ENCODE data around the gene CAMK1D. TPM values are rescaled to one million over a fixed set of nuclear protein-coding genes. Genes with fewer than 3 reads are reported as not detected.
"Not testable (repeated sequence)": the region's sequence is repeated elsewhere in the genome, so short reads cannot be mapped to it uniquely, and the experiment has no call there.

The CAMK1D gene
- total RNA-seq, 2 experiments from 2014 or later: 28.8 to 35.3 TPM

GRCh38 chr10:12308736-12309375, 40.5 kb upstream of the CAMK1D start:
- Histone ChIP-seq H3K27me3 (ENCODE audit: control insufficient read depth in 1 of 2, insufficient read depth in 2 of 2, low read length in 2 of 2) (no peaks in the 10 kb centered on the region), H3K4me3 (ENCODE audit: low read length) (no peak overlapping the region), H3K27ac (ENCODE audit: low read depth in 1 of 2, low read length in 2 of 2) (no peak overlapping the region), H3K4me1 (ENCODE audit: insufficient read depth, low read length) (no peaks in the 10 kb centered on the region), H3K9me3 (ENCODE audit: control insufficient read depth in 1 of 2, insufficient read depth in 1 of 2, low read length in 2 of 2) (no peaks in the 10 kb centered on the region), H3K36me3 (ENCODE audit: insufficient read depth, low read length) (no peaks in the 10 kb centered on the region)
- Mint-ChIP-seq H3K27ac (no peak overlapping the region), H3K36me3 (ENCODE audit: low read depth) (no peaks in the 10 kb centered on the region), H3K9me3 (no peaks in the 10 kb centered on the region), H3K27me3 (no peaks in the 10 kb centered on the region), H3K4me1 (ENCODE audit: low read depth) (no peaks in the 10 kb centered on the region), H3K4me3 (no peak overlapping the region)
- ATAC-seq (ENCODE audit: poor library complexity): no peak
- DNase-seq: no peak
- ChIA-PET POLR2A (no interaction called here), CTCF (no interaction called here)
- intact Hi-C loops (cut with DNase I, micrococcal nuclease): no loop called here
- no peak for TF ChIP-seq CTCF (IDR thresholded peaks at IDR 0.05)

GRCh38 chr10:12309783-12310182, 39.6 kb upstream of the CAMK1D start:
- DNase-seq; H3K27me3 Mint-ChIP-seq; H3K4me3 ChIP-seq (ENCODE audit: low read length); H3K27ac Mint-ChIP-seq; H3K27me3 ChIP-seq (ENCODE audit: control insufficient read depth in 1 of 2, insufficient read depth in 2 of 2, low read length in 2 of 2); H3K36me3 ChIP-seq (ENCODE audit: insufficient read depth, low read length); H3K36me3 Mint-ChIP-seq (ENCODE audit: low read depth); H3K4me3 Mint-ChIP-seq; H3K9me3 Mint-ChIP-seq; H3K27ac ChIP-seq (ENCODE audit: low read depth in 1 of 2, low read length in 2 of 2); H3K4me1 ChIP-seq (ENCODE audit: insufficient read depth, low read length); ATAC-seq (ENCODE audit: poor library complexity); intact Hi-C loops (cut with DNase I, micrococcal nuclease); CTCF ChIA-PET; H3K9me3 ChIP-seq (ENCODE audit: control insufficient read depth in 1 of 2, insufficient read depth in 1 of 2, low read length in 2 of 2); H3K4me1 Mint-ChIP-seq (ENCODE audit: low read depth); POLR2A ChIA-PET: not testable (repeated sequence)

GRCh38 chr10:12314836-12315235, 34.5 kb upstream of the CAMK1D start:
- Histone ChIP-seq H3K9me3 (ENCODE audit: control insufficient read depth in 1 of 2, insufficient read depth in 1 of 2, low read length in 2 of 2) (no peaks in the 10 kb centered on the region), H3K27ac (ENCODE audit: low read depth in 1 of 2, low read length in 2 of 2) (no peak overlapping the region), H3K36me3 (ENCODE audit: insufficient read depth, low read length) (no peaks in the 10 kb centered on the region), H3K4me1 (ENCODE audit: insufficient read depth, low read length) (no peaks in the 10 kb centered on the region), H3K4me3 (ENCODE audit: low read length) (no peak overlapping the region), H3K27me3 (ENCODE audit: control insufficient read depth in 1 of 2, insufficient read depth in 2 of 2, low read length in 2 of 2) (no peaks in the 10 kb centered on the region)
- Mint-ChIP-seq H3K36me3 (ENCODE audit: low read depth) (no peaks in the 10 kb centered on the region), H3K27ac (no peak overlapping the region), H3K4me3 (no peak overlapping the region), H3K27me3 (no peaks in the 10 kb centered on the region), H3K4me1 (ENCODE audit: low read depth) (no peaks in the 10 kb centered on the region), H3K9me3 (no peaks in the 10 kb centered on the region)
- ATAC-seq (ENCODE audit: poor library complexity) (no peak), DNase-seq (no peak)
- POLR2A ChIA-PET: no interaction called here
- CTCF ChIA-PET: no interaction called here
- TF ChIP-seq CTCF (IDR thresholded peaks at IDR 0.05): no peak
- intact Hi-C loops (cut with DNase I, micrococcal nuclease): no loop called here

GRCh38 chr10:12319076-12319475, 30.3 kb upstream of the CAMK1D start:
- H3K9me3 ChIP-seq (ENCODE audit: control insufficient read depth in 1 of 2, insufficient read depth in 1 of 2, low read length in 2 of 2): no peaks in the 10 kb centered on the region
- no peak overlapping the region for H3K27ac Mint-ChIP-seq
- H3K36me3 ChIP-seq (ENCODE audit: insufficient read depth, low read length): no peaks in the 10 kb centered on the region
- intact Hi-C loops (cut with DNase I, micrococcal nuclease): no loop called here
- no peak overlapping the region for H3K4me3 ChIP-seq (ENCODE audit: low read length)
- no peak for TF ChIP-seq CTCF (IDR thresholded peaks at IDR 0.05)
- no peak overlapping the region for H3K4me3 Mint-ChIP-seq
- POLR2A ChIA-PET: interaction anchor here (0.6 kb wide), 1 partner anchor 26 kb away, joined by 3 read pairs; no protein-coding TSS in a partner anchor
- no peak overlapping the region for H3K27ac ChIP-seq (ENCODE audit: low read depth in 1 of 2, low read length in 2 of 2)
- DNase-seq (no peak), ATAC-seq (ENCODE audit: poor library complexity) (no peak)
- no peaks in the 10 kb centered on the region for H3K36me3 Mint-ChIP-seq (ENCODE audit: low read depth)
- no peaks in the 10 kb centered on the region for H3K27me3 ChIP-seq (ENCODE audit: control insufficient read depth in 1 of 2, insufficient read depth in 2 of 2, low read length in 2 of 2)
- peaks cover 6% of the 10 kb centered on the region for H3K4me1 Mint-ChIP-seq (ENCODE audit: low read depth)
- H3K27me3 Mint-ChIP-seq: no peaks in the 10 kb centered on the region
- CTCF ChIA-PET: no interaction called here
- H3K9me3 Mint-ChIP-seq: no peaks in the 10 kb centered on the region
- peaks cover 4% of the 10 kb centered on the region for H3K4me1 ChIP-seq (ENCODE audit: insufficient read depth, low read length)

Measured in CD4-positive, alpha-beta T cell (primary cell).